A549 (cell line): Measurements from ENCODE around the gene PRRC2B.

Experiments
- CHD2 ChIP-seq: fragments of 150-350 bp; IDR thresholded peaks from 2 replicates; pipeline ENCODE4 v1.6.1; 2014; ENCODE audit warnings: low read length; ENCODE audit not compliant: partially characterized antibody
- CTCF ChIP-seq: fragments of >200 bp; sonication (Bioruptor Twin); formaldehyde crosslinking; IDR thresholded peaks from 3 replicates; pipeline ENCODE4 v1.5.1; 2016
- HES2 ChIP-seq: fragments of >200 bp; sonication (Bioruptor Twin); formaldehyde crosslinking; IDR thresholded peaks from 2 replicates; pipeline ENCODE4 v1.6.1; 2016
- NPAS2 ChIP-seq: fragments of 250-450 bp; sonication (Bioruptor Pico); IDR thresholded peaks from 2 replicates; pipeline ENCODE4 v1.8.0; 2022; ENCODE audit warnings: mild to moderate bottlenecking, moderate library complexity, borderline replicate concordance

- TF ChIP-seq NPAS2 (no peak), CTCF (no peak), CHD2 (no peak), HES2 (no peak)
Measured at GRCh38 chr9:131528886-131529505, 135.1 kb downstream of the PRRC2B start.
